SK-N-SH (cell line): ENCODE data around the gene CRYBG1.

ENCODE experiments used
- CHD2 ChIP-seq: fragments of 150-350 bp; IDR thresholded peaks from 2 replicates; pipeline ENCODE4 v1.6.1; 2018; ENCODE audit warnings: low read length; ENCODE audit not compliant: partially characterized antibody
- CTCF ChIP-seq: fragments of 200-600 bp; sonication (generic); IDR thresholded peaks from 2 replicates; pipeline ENCODE4 v1.6.1; 2017; ENCODE audit warnings: antibody characterized with exemption, mild to moderate bottlenecking, moderate library complexity
- EP300 ChIP-seq, 2 experiments: IDR thresholded peaks; 2 replicates each; pipeline versions ENCODE4 v1.4.0 to v1.6.1; 2012; ENCODE audit warnings: borderline replicate concordance in 1 of 2, low read depth in 1 of 2, low read length in 1 of 2
- EZH2phosphoT487 ChIP-seq: fragments of 200-600 bp; sonication (generic); IDR thresholded peaks from 2 replicates; pipeline ENCODE4 v1.6.1; 2017; ENCODE audit warnings: low read depth, mixed run types, mild to moderate bottlenecking, antibody characterized with exemption, moderate library complexity, borderline replicate concordance
- MXI1 ChIP-seq: IDR thresholded peaks from 2 replicates; pipeline ENCODE4 v1.6.1; 2012; ENCODE audit warnings: mild to moderate bottlenecking, low read depth, low read length, improper control_type of control experiment
- POLR2AphosphoS5 ChIP-seq: IDR thresholded peaks from 2 replicates; pipeline ENCODE4 v1.6.1; 2012; ENCODE audit warnings: low read depth, low read length
- RFX5 ChIP-seq: IDR thresholded peaks from 2 replicates; pipeline ENCODE4 v1.6.1; 2012; ENCODE audit warnings: mild to moderate bottlenecking, improper control_type of control experiment, low read length
- TAF1 ChIP-seq: IDR thresholded peaks from 2 replicates; pipeline ENCODE4 v1.6.1; 2012; ENCODE audit warnings: low read depth, mild to moderate bottlenecking, low read length, moderate library complexity, borderline replicate concordance
- TEAD4 ChIP-seq: IDR thresholded peaks from 2 replicates; pipeline ENCODE4 v1.4.0; 2012; ENCODE audit warnings: mild to moderate bottlenecking, borderline replicate concordance; ENCODE audit not compliant: insufficient read depth

- TF ChIP-seq EZH2phosphoT487 (no peak), POLR2AphosphoS5 (no peak; the same call in 1 of the 2 replicates), CTCF (no peak), CHD2 (no peak), TEAD4 (no peak), MXI1 (no peak), TAF1 (no peak), RFX5 (no peak), EP300 (IDR thresholded peaks at IDR 0.05; ENCODE audit: borderline replicate concordance in 1 of 2, low read depth in 1 of 2, low read length in 1 of 2) (peak in 1 of 2 experiments; percentile 51; a peak in 1 of 4 replicates)
Observed at GRCh38 chr6:106574741-106575458, 214.4 kb downstream of the CRYBG1 start.
